GM19397 (cell line): ENCODE data around the gene GPRC5A.

Experiments used
- ATAC-seq: cut with Tn5 transposase; IDR thresholded peaks from one replicate; pipeline ENCODE4 v1.9.1; 2021; ENCODE audit warnings: mild to moderate bottlenecking, moderate library complexity; ENCODE audit not compliant: unreplicated experiment

The GPRC5A gene

GRCh38 chr12:12885096-12885792 is 6.1 kb upstream of the GPRC5A start:
- no peak for ATAC-seq

DNA sequence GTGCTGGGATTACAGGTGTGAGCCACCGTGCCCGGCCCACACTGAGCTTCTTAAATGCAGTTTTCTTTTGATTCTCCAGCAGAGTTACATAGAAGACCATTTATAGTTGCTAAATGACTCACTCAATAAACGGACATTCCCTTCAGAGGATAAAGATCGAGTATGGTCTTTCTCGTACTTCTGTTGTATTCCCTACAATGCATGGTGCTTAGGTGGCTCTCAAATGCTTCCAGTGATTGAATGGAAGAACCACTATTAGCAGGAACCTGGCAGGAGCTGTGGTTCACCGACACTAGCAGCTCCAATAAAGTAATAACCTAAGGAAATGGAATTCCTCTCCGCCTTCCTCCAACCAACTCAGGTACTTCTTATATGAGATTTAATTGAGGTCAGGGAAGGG is 3.9 kb upstream of the GPRC5A start:
- no peak for ATAC-seq

- no peak for ATAC-seq
Observed at GRCh38 chr12:12889701-12890100, 1.7 kb upstream of the GPRC5A start.

DNA sequence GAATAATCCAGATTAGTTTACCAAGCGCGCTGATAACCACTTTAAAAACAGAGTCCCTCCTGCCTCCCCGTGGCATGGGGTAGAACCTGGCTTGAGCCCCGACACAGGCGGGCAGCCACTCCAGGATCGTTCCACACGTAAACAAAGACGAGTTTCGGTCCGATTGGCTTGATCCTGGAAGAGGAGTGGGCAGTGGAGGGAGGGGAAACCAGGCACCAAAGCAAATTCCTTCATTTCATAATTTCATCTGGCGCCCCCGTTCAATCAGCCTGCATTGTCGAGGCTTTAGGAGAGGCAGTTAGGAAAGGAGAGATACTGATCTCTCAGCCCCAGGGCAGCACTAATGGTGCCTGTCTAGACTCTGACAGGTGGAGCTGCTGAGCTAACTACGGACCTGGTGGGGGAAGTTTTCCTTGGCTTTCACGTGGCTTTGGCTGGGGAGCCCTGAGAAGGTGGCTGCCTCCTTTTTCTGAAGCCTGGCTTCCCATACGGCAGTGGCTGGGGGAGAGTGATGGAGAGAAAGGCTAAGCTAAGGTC is 751 bp upstream of the GPRC5A start:
- no peak for ATAC-seq

DNA sequence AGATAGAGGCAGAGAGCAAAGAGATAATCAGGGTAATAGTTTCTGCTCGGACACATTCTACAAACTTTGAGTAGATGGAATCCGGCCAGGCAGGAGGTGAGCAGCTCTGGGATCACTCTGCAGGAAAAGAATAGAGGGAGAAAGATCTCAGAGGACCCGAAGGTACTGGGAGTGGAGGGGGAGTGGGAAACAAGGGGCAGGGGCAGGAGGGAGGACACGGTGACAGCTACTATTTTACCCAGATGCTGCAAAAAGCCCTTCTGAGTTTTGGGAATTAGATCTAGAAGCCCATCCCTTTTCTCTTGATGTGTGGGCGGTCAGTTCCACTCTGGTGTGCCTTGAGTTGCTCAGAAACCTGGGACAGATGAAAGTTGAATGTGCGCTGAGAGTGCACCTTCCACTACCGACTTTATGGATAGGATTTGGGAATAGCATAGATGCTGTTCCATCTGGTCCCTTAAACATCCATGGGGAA is 556 bp downstream of the GPRC5A start:
- no peak for ATAC-seq

DNA sequence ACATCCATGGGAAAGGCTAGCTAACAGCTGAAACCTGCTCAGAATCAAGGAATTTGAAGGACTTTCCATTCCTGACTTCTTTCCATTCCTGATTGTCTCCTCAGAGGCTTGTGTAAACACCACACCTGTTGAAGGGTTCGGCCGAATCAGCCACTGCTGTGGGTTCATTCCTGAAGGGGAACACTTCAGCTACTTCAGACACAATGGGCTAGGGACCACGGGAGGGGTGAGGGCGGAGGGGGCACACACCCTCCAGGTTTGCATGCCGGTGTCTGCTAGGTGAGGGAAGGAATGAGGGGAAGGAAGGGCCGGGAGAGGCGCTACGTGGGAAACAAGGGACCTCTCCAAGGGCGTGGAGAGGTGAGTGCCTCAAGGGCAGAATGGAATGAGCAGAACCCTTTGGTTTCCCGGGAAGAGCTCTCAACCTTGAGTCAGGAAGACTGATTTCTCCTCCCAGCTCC is 1.3 kb downstream of the GPRC5A start:
- no peak for ATAC-seq

GRCh38 chr12:12893438-12893837 is 2.1 kb downstream of the GPRC5A start:
- ATAC-seq = no peak

DNA sequence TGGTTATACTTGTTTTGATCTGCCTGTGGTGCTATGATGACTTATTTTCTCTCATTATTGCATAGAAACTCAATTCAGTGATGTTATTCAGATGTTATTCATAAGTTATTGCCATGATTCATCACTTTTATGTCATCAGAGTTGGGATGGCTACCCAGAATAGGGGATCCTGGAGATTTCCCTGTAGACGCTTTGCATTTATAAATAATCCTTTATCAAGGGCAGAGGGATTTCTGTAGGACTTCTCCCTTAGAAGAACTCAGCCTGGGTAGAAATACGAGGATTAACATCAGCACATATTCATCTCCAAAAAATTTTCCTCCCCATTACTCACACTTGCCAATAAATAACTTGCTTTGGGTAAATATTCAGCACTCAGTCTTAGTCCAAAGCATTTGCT is 4.9 kb downstream of the GPRC5A start:
- ATAC-seq = no peak

GRCh38 chr12:12897302-12897701 is 5.9 kb downstream of the GPRC5A start:
- no peak for ATAC-seq

DNA sequence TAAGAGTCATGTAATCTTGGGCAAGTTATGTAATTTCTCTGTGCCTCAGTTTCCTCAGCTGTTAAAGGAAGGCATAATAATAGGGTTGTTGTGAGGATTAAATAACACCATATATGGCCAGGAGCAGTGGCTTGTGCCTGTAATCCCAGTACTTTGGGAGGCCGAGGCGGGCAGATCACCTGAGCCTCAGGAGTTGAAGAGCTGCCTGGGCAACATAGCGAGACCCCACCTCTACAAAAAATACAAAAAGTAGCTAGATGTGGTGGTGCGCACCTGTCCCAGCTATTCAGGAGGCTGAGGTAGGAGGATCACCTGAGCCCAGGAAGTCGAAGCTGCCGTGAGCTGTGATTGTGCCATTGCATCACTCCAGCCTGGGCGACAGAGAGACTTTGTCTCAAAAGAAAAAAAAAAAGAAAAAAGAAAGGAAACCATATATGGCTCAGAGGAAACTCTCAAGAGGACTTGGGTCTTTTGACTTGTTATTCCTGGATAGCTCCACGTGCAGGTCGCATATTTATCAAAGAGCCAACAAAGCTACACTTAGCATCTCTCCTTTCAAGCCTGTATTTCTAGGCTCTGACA is 6.9 kb downstream of the GPRC5A start:
- no peak for ATAC-seq

GRCh38 chr12:12898911-12899511 is 7.6 kb downstream of the GPRC5A start:
- ATAC-seq = no peak

GRCh38 chr12:12899530-12900380 is 8.4 kb downstream of the GPRC5A start:
- ATAC-seq = no peak

DNA sequence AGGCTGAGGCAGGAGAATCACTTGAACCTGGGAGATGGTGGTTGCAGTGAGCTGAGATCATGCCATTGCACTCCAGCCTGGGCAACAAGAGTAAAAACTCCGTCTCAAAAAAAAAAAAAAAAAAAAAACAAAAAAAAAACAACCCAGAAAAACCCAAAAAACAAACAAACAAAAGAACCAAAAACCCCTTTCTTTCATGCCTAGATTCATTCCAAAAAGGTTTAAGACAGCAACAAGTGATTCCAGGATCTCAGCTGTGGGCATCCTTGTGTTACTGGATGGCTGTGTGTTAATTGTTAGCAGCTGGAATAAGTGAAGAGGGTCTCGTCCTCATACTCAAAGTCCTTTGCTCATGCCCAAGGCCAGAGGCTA is 9.4 kb downstream of the GPRC5A start:
- ATAC-seq = no peak

GRCh38 chr12:12901158-12901791 is 9.9 kb downstream of the GPRC5A start:
- ATAC-seq = no peak

GRCh38 chr12:12902036-12902435 is 10.7 kb downstream of the GPRC5A start:
- ATAC-seq = no peak

DNA sequence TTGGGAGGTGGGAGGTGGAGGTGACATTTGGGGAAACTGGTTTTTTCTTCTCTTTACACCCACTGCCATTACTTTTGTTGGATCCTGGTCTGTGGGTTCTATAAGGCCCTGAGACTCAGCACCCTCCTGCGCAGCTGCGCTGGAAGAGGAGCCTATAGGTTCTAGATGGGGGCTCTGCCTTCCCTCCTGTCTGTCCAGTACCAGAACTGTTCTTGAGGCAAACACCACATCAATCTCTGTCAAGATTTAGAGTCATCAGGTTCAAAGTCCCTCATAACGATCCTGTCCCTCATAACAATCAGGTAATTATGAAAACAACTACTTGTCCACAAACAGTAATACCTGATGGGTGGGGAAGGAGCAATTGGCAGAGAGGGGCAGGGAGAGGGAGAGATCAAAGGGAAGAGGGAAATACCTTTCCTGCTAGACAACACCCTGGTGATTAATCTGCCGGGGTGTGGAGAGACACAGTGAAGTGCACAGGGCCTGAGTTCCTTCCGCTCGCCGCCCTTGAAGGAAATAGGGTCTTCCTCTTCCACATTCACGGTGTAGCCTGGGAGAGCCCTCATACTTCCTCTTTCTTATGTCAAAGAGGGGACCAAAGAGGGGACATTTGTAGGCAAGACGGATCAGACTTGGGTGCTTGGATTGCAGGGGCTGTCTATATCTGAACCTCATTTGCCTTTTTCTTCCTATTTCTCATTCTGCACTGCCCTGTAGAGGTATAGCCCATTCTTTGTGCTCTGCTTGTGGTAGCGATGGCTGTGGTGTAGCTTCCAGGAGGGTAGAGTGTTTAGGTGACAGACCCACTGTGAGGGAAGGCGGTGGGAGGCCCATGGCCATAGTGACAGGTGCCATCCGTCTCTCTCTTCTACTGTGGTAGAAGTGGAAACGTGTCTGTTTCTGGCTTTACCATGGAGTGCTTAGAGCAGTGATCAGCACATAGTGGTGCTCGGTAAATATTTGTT is 12.6 kb downstream of the GPRC5A start:
- ATAC-seq = no peak

DNA sequence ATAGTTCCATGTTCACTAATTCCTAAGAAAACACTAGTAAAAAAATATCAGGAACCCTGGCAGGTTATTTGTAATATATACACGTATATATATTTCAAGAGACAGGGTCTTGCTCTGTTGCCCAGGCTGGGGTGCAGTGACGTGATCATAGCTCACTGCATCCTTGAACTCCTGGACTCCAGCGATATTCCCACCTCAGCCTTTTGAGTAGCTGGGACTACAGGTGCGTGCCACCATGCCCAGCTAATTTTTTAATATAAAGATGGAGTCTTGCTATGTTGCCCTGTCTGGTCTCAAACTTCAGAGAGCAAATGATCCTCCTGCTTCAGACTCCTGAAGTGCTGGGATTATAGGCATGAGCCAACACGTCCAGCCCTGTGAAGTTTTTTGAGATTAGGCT is 16.2 kb downstream of the GPRC5A start:
- ATAC-seq = no peak

- no peak for ATAC-seq
Observed at GRCh38 chr12:12908252-12908651, 16.9 kb downstream of the GPRC5A start.

- no peak for ATAC-seq
Observed at GRCh38 chr12:12908711-12909110, 17.3 kb downstream of the GPRC5A start.
